OCI-M1 (cell line): ENCODE measurements around the gene SH3RF1.

ENCODE experiments used
- DNase-seq: peaks from one replicate; lab custom pipeline; 2025; lab: John Stamatoyannopoulos, UW

SH3RF1 gene

GRCh38 chr4:169064296-169064695 is 206.5 kb downstream of the SH3RF1 start:
- no peak for DNase-seq

GRCh38 chr4:169063441-169063840 is 207.3 kb downstream of the SH3RF1 start:
- DNase-seq = no peak

- peak; percentile 79 for DNase-seq
Observed at GRCh38 chr4:169062897-169063244, 207.9 kb downstream of the SH3RF1 start.

- DNase-seq = no peak
Observed at GRCh38 chr4:169061386-169061785, 209.4 kb downstream of the SH3RF1 start.

- no peak for DNase-seq
Observed at GRCh38 chr4:169060391-169061091, 210.2 kb downstream of the SH3RF1 start.

GRCh38 chr4:169059306-169060211 is 211.2 kb downstream of the SH3RF1 start:
- peak; percentile 61 for DNase-seq

- no peak for DNase-seq
Observed at GRCh38 chr4:169058312-169058711, 212.4 kb downstream of the SH3RF1 start.

- no peak for DNase-seq
Observed at GRCh38 chr4:169054879-169055278, 215.9 kb downstream of the SH3RF1 start.

- DNase-seq = no peak
Observed at GRCh38 chr4:169052594-169052945, 218.2 kb downstream of the SH3RF1 start.

- no peak for DNase-seq
Observed at GRCh38 chr4:169051761-169052593, 218.8 kb downstream of the SH3RF1 start.

- no peak for DNase-seq
Observed at GRCh38 chr4:169050881-169051760, 219.6 kb downstream of the SH3RF1 start.

- no peak for DNase-seq
Observed at GRCh38 chr4:169050284-169050683, 220.5 kb downstream of the SH3RF1 start.

GRCh38 chr4:169048868-169049414 is 221.8 kb downstream of the SH3RF1 start:
- no peak for DNase-seq

- no peak for DNase-seq
Observed at GRCh38 chr4:169047956-169048355, 222.8 kb downstream of the SH3RF1 start.

GRCh38 chr4:169045862-169046584 is 224.7 kb downstream of the SH3RF1 start:
- no peak for DNase-seq

- DNase-seq = no peak
Observed at GRCh38 chr4:169044714-169045447, 225.9 kb downstream of the SH3RF1 start.
